ENCODE measurements around the gene FAM135A.

Gene FAM135A

GRCh38 chr6:70409216-70409615 is 4.1 kb upstream of the FAM135A start:
- Mint-ChIP-seq H3K4me3 (no peak overlapping the region), H3K9me3 (no peaks in the 10 kb centered on the region), H3K4me1 (peaks cover 13% of the 10 kb centered on the region), H3K36me3 (ENCODE audit: insufficient read depth) (peaks cover 7% of the 10 kb centered on the region), H3K27ac (ENCODE audit: low read depth) (no peak overlapping the region), H3K27me3 (no peaks in the 10 kb centered on the region)
- ATAC-seq (replicated peaks; ENCODE audit: extremely low read depth, poor library complexity, severe bottlenecking) (no peak), DNase-seq (ENCODE audit: low spot score in 2 of 2) (no peak)

DNA sequence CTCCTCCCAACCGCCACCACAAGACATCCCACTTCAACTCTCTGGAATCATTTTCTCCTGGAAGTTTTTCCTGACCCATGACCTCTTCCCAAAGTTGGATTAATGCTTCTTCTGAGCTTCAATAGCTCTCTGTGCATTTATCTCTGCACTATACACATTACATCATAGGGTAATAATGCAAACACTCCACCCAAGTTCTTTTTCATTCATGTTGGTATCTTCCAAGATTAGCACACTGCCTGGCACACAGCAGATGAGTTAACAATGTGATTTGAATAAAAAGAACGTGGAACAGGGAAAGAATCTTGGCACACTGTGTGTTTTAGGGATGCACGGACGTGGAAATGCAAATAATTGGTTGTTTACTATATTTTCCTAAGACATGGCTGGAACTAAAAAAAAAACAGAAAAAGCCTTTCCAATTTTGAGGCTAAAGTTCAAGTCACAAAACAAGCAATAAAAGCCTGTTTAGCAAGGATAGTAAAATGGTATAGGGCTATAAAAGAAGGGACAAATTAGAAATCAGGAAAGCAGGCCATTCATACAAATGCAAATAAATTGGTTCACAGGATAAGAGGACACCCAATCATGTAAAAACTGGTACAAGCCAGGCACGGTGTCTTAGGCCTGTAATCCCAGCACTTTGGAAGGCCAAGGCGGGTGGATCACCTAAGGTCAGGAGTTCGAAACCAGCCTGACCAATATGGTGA is 1.6 kb upstream of the FAM135A start:
- no peak for ATAC-seq (replicated peaks; ENCODE audit: extremely low read depth, poor library complexity, severe bottlenecking)
- peak overlapping the region; percentile 93 for H3K27ac Mint-ChIP-seq (ENCODE audit: low read depth)
- DNase-seq (ENCODE audit: low spot score in 2 of 2) = no peak

DNA sequence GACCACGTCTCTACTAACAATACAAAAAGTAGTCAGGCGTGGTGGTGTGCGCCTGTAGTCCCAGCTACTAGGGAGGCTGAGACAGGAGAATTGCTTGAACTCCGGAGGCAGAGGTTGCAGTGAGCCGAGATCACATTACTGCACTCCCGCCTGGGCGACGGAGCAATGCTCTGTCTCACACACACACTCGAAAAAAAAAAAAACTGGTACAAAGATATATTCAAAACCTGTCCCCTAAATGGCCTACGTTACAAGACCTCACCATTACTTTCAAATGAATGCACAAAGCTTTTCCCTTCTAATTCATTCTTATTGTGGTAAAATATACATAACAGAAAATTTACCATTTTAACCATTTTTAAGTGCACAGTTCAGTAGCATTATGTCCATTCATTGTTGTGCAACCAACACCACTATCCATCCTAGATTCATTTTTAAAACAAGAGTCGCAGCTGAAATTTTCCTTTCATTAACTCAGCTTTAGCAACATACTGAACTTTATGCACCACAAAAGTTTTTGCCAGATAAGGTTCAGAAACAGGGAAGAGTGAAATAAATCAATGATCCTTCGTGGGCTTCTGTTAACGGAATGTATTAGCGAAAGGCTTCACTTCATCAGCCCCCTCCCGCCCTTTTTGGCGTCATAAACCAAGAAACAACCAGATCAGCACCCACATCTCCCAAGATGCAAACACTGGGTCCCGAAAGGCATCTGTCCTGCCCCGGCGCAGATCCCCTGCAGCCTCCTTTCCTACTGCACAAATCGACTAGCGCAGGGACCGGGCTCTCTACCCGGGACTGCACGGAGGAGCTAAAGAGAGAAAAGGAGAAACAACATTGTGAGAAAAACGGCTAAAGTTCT is 825 bp upstream of the FAM135A start:
- H3K4me3 Mint-ChIP-seq = peak overlapping the region; percentile 90
- H3K27me3 Mint-ChIP-seq = no peaks in the 10 kb centered on the region
- DNase-seq (ENCODE audit: low spot score in 2 of 2) (no peak), ATAC-seq (replicated peaks; ENCODE audit: extremely low read depth, poor library complexity, severe bottlenecking) (no peak)
- no peaks in the 10 kb centered on the region for H3K9me3 Mint-ChIP-seq
- peaks cover 11% of the 10 kb centered on the region for H3K36me3 Mint-ChIP-seq (ENCODE audit: insufficient read depth)
- peaks cover 24% of the 10 kb centered on the region for H3K4me1 Mint-ChIP-seq
- H3K27ac Mint-ChIP-seq (ENCODE audit: low read depth) = peak overlapping the region; percentile 93

More for the DNA sequence above, 1.6 kb upstream of the FAM135A start:
- Mint-ChIP-seq H3K36me3 (ENCODE audit: insufficient read depth) (peaks cover 11% of the 10 kb centered on the region), H3K4me3 (peak overlapping the region; percentile 90), H3K9me3 (no peaks in the 10 kb centered on the region), H3K4me1 (peaks cover 24% of the 10 kb centered on the region), H3K27me3 (no peaks in the 10 kb centered on the region)

DNA sequence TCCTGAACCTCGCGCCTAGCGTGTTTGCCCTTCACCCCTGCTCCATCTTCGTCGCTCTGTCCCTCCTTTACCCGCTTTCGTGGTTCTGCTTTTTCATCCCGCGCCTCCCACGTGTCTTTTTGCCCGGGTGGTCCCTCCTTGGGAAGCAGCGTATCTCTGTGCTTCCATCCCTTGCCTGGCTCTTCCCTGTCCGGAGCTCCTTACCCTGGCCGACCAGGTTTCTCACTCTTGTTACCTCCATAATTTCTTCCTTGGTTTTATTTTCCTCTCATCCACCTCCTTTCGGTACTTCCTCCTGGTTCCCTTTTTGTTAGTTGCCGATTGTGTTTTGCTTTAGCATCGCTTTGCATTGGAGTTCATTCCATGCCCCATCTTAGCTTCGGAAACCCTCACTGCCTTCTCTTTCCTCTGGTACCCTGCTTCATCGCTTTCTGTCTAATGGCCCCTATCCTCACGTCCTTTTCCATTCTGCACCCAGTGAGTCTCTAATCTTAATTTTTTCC is 735 bp downstream of the FAM135A start:
- Mint-ChIP-seq H3K27me3 (no peaks in the 10 kb centered on the region), H3K36me3 (ENCODE audit: insufficient read depth) (peaks cover 11% of the 10 kb centered on the region), H3K9me3 (no peaks in the 10 kb centered on the region), H3K4me3 (peak overlapping the region; percentile 90), H3K4me1 (peaks cover 24% of the 10 kb centered on the region), H3K27ac (ENCODE audit: low read depth) (peak overlapping the region; percentile 82)
- no peak for DNase-seq (ENCODE audit: low spot score in 2 of 2)
- ATAC-seq (replicated peaks; ENCODE audit: extremely low read depth, poor library complexity, severe bottlenecking) = no peak

GRCh38 chr6:70414813-70415212 is 1.5 kb downstream of the FAM135A start:
- H3K27ac Mint-ChIP-seq (ENCODE audit: low read depth) = no peak overlapping the region
- H3K36me3 Mint-ChIP-seq (ENCODE audit: insufficient read depth) = peaks cover 11% of the 10 kb centered on the region
- no peak for ATAC-seq (replicated peaks; ENCODE audit: extremely low read depth, poor library complexity, severe bottlenecking)
- H3K4me3 Mint-ChIP-seq = peak overlapping the region; percentile 90
- H3K9me3 Mint-ChIP-seq = no peaks in the 10 kb centered on the region
- H3K27me3 Mint-ChIP-seq = no peaks in the 10 kb centered on the region
- DNase-seq (ENCODE audit: low spot score in 2 of 2) = no peak
- peaks cover 24% of the 10 kb centered on the region for H3K4me1 Mint-ChIP-seq

GRCh38 chr6:70415247-70415646 is 1.9 kb downstream of the FAM135A start:
- H3K4me1 Mint-ChIP-seq = peaks cover 24% of the 10 kb centered on the region
- ATAC-seq (replicated peaks; ENCODE audit: extremely low read depth, poor library complexity, severe bottlenecking) (no peak), DNase-seq (ENCODE audit: low spot score in 2 of 2) (no peak)
- H3K27me3 Mint-ChIP-seq = no peaks in the 10 kb centered on the region
- no peak overlapping the region for H3K27ac Mint-ChIP-seq (ENCODE audit: low read depth)
- peaks cover 11% of the 10 kb centered on the region for H3K36me3 Mint-ChIP-seq (ENCODE audit: insufficient read depth)
- no peaks in the 10 kb centered on the region for H3K9me3 Mint-ChIP-seq
- H3K4me3 Mint-ChIP-seq = no peak overlapping the region

- Mint-ChIP-seq H3K27me3 (no peaks in the 10 kb centered on the region), H3K9me3 (no peaks in the 10 kb centered on the region), H3K27ac (ENCODE audit: low read depth) (no peak overlapping the region), H3K4me1 (peaks cover 24% of the 10 kb centered on the region), H3K36me3 (ENCODE audit: insufficient read depth) (peaks cover 11% of the 10 kb centered on the region), H3K4me3 (no peak overlapping the region)
- ATAC-seq (replicated peaks; ENCODE audit: extremely low read depth, poor library complexity, severe bottlenecking) = no peak
- no peak for DNase-seq (ENCODE audit: low spot score in 2 of 2)
Measured at GRCh38 chr6:70415660-70416059, 2.4 kb downstream of the FAM135A start.

GRCh38 chr6:70421509-70421908 is 8.2 kb downstream of the FAM135A start:
- no peaks in the 10 kb centered on the region for H3K27me3 Mint-ChIP-seq
- no peak overlapping the region for H3K27ac Mint-ChIP-seq (ENCODE audit: low read depth)
- H3K9me3 Mint-ChIP-seq = no peaks in the 10 kb centered on the region
- H3K4me3 Mint-ChIP-seq = no peak overlapping the region
- no peaks in the 10 kb centered on the region for H3K4me1 Mint-ChIP-seq
- DNase-seq (ENCODE audit: low spot score in 2 of 2) = no peak
- H3K36me3 Mint-ChIP-seq (ENCODE audit: insufficient read depth) = peaks cover 2% of the 10 kb centered on the region
- no peak for ATAC-seq (replicated peaks; ENCODE audit: extremely low read depth, poor library complexity, severe bottlenecking)

GRCh38 chr6:70423189-70424134 is 10.2 kb downstream of the FAM135A start:
- H3K36me3 Mint-ChIP-seq (ENCODE audit: insufficient read depth) = peaks cover 2% of the 10 kb centered on the region
- no peak for DNase-seq (ENCODE audit: low spot score in 2 of 2)
- H3K4me3 Mint-ChIP-seq = no peak overlapping the region

GRCh38 chr6:70424291-70424690 is 11.0 kb downstream of the FAM135A start:
- no peak overlapping the region for H3K4me3 Mint-ChIP-seq
- no peaks in the 10 kb centered on the region for H3K27me3 Mint-ChIP-seq
- no peaks in the 10 kb centered on the region for H3K4me1 Mint-ChIP-seq
- H3K27ac Mint-ChIP-seq (ENCODE audit: low read depth) = no peak overlapping the region
- ATAC-seq (replicated peaks; ENCODE audit: extremely low read depth, poor library complexity, severe bottlenecking) (no peak), DNase-seq (ENCODE audit: low spot score in 2 of 2) (no peak)
- H3K36me3 Mint-ChIP-seq (ENCODE audit: insufficient read depth) = peaks cover 2% of the 10 kb centered on the region
- H3K9me3 Mint-ChIP-seq = no peaks in the 10 kb centered on the region

More at GRCh38 chr6:70423189-70424134, 10.2 kb downstream of the FAM135A start:
- ATAC-seq (replicated peaks; ENCODE audit: extremely low read depth, poor library complexity, severe bottlenecking) = no peak
- H3K4me1 Mint-ChIP-seq = no peaks in the 10 kb centered on the region
- no peak overlapping the region for H3K27ac Mint-ChIP-seq (ENCODE audit: low read depth)
- no peaks in the 10 kb centered on the region for H3K9me3 Mint-ChIP-seq
- no peaks in the 10 kb centered on the region for H3K27me3 Mint-ChIP-seq

DNA sequence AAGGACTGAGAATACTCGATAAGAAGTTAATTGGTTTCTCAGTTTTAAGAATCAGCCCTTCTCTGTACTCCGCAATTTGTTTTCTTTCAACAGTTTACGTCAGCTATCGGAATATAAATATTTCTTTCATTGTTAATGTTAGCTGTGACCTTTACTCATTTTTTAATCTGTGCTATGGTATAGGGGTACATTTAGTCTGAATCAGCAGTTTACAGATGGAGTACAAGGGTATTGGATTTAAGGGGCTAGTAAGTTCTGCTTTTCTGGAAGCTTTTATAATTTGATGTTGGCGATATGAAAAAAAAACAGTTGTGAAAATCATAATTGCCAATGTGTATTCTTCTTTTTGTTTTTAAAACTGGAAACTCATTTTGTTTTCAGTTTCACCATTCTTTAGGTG is 23.0 kb downstream of the FAM135A start:
- no peaks in the 10 kb centered on the region for H3K27me3 Mint-ChIP-seq
- H3K4me3 Mint-ChIP-seq = no peak overlapping the region
- no peak overlapping the region for H3K27ac Mint-ChIP-seq (ENCODE audit: low read depth)
- H3K4me1 Mint-ChIP-seq = no peaks in the 10 kb centered on the region
- ATAC-seq (replicated peaks; ENCODE audit: extremely low read depth, poor library complexity, severe bottlenecking) (no peak), DNase-seq (ENCODE audit: low spot score in 2 of 2) (no peak)
- peaks cover 9% of the 10 kb centered on the region for H3K36me3 Mint-ChIP-seq (ENCODE audit: insufficient read depth)
- no peaks in the 10 kb centered on the region for H3K9me3 Mint-ChIP-seq

DNA sequence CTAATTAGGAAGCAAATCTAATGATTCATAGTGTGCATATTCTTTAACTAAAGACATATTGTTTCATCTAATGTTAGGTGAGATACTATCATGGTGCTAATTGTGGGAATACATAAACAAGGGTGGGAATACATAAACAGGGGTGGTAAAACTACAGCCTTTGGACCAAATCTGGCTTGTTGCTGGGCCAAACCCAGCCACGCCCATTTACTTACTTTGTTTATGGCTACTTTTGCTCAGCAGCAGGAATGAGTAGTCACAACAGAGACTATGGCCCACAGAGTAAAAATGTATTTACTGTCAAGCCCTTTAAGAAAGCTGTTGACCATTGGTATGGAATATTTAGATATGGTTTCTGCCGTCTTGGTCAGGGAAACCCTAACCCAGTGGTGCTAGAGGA is 31.7 kb downstream of the FAM135A start:
- Mint-ChIP-seq H3K9me3 (no peaks in the 10 kb centered on the region), H3K4me1 (no peaks in the 10 kb centered on the region), H3K36me3 (ENCODE audit: insufficient read depth) (peaks cover 3% of the 10 kb centered on the region), H3K27ac (ENCODE audit: low read depth) (no peak overlapping the region), H3K27me3 (no peaks in the 10 kb centered on the region), H3K4me3 (no peak overlapping the region)
- no peak for DNase-seq (ENCODE audit: low spot score in 2 of 2)
- ATAC-seq (replicated peaks; ENCODE audit: extremely low read depth, poor library complexity, severe bottlenecking) = no peak

Data from central memory CD8-positive, alpha-beta T cell (primary cell).